Right cardiac atrium (tissue), 5 donors: Measurements from ENCODE around the gene GADD45A. TPM values are rescaled to one million over a fixed set of nuclear protein-coding genes. Genes with fewer than 3 reads are reported as not detected.

Source experiments
- ATAC-seq, 2 donors: fragments of 200-7000 bp; cut with Tn5 transposase; one replicate each; pipeline versions ENCODE4 v1.8.0 to v1.9.1; 2020; ENCODE audit warnings: moderate library complexity in 2 of 2, mild to moderate bottlenecking in 1 of 2
- DNase-seq, 3 donors: peaks; one replicate each; pipeline ENCODE4 v3.0.0-alpha.2; 2020
- H3K27ac ChIP-seq: one replicate; pipeline ENCODE4 v1.5.1; 2013; ENCODE audit warnings: mild to moderate bottlenecking, low read length, control low read depth, moderate library complexity
- H3K27me3 ChIP-seq: one replicate; pipeline ENCODE4 v1.6.1; 2013; ENCODE audit not compliant: control insufficient read depth, insufficient read depth
- H3K4me1 ChIP-seq: one replicate; pipeline ENCODE4 v1.6.1; 2013; ENCODE audit warnings: low read length; ENCODE audit not compliant: control insufficient read depth, insufficient read depth
- H3K4me3 ChIP-seq: one replicate; pipeline ENCODE4 v1.5.1; 2013; ENCODE audit warnings: low read length, control low read depth
- H3K9me3 ChIP-seq: one replicate; pipeline ENCODE4 v1.6.1; 2013; ENCODE audit warnings: low read length; ENCODE audit not compliant: control insufficient read depth
- WGBS: extraction: QIAGEN DNeasy Blood & Tissue Kit; methylation state at CpG from one replicate; pipeline ENCODE4 v1.1.7; 2013; 5-methylcytosine and 5-hydroxymethylcytosine counted together
- intact Hi-C, 4 donors: fragments of 100-400 bp; cut with DNase I; formaldehyde crosslinking; loops; one replicate each; pipeline versions ENCODE4 v1.11.0 to v1.14.0; 2022 to 2023
- polyA plus RNA-seq: library from polyadenylated mRNA; stranded (reverse); fragments of 200-250 nt; gene quantifications from one replicate; pipeline ENCODE4 v1.2.3, GENCODE V29; 2013
- total RNA-seq, 4 donors: library from RNA; stranded (reverse); fragmentation: NEBNext Ultra II Directional; extraction: Animal tissue kit (Norgen Biotek cat#: 25700); gene quantifications; one replicate each; pipeline ENCODE4 v1.2.1, GENCODE V29; 2021
- donor health status: healthy with polysubstance abuse.
- donor health status: DM: no; HTN: yes; CAD: no.
- donor health status: DM: no; HTN: no; CAD: no.
- donor health status: DM: no; HTN: yes; CAD: no; lungs with severe emphysema.
- donor health status: DM: yes; HTN: yes; CAD: no.

GADD45A gene
- total and polyA plus RNA-seq, 5 donors, result 10.5 to 24.6 (median 18.2) TPM

- H3K27ac ChIP-seq, result no peak overlapping the region
- no peak for DNase-seq
- H3K4me3 ChIP-seq, result no peak overlapping the region
- H3K27me3 ChIP-seq, result no peaks in the 10 kb centered on the region
- intact Hi-C loops, result no loop called here
- WGBS, result 42% methylated on average over 1 of the region's 1 CpG
- H3K9me3 ChIP-seq, result no peaks in the 10 kb centered on the region
- no peak for ATAC-seq
- no peaks in the 10 kb centered on the region for H3K4me1 ChIP-seq
These were observed 16.3 kb upstream of the GADD45A start for GRCh38 chr1:67668660-67669059.

- no peak for DNase-seq
- H3K27ac ChIP-seq, result no peak overlapping the region
- H3K4me1 ChIP-seq, result peaks cover 4% of the 10 kb centered on the region
- intact Hi-C loops, result no loop called here
- no peaks in the 10 kb centered on the region for H3K27me3 ChIP-seq
- no peak overlapping the region for H3K4me3 ChIP-seq
- H3K9me3 ChIP-seq, result no peaks in the 10 kb centered on the region
- 89% methylated on average over 1 of the region's 1 CpG for WGBS
- ATAC-seq, result no peak
These were observed 12.7 kb upstream of the GADD45A start for GRCh38 chr1:67672260-67672803.

GRCh38 chr1:67673468-67674201, 11.4 kb upstream of the GADD45A start:
- Histone ChIP-seq H3K27ac (no peak overlapping the region), H3K9me3 (no peaks in the 10 kb centered on the region), H3K4me1 (peaks cover 4% of the 10 kb centered on the region), H3K4me3 (no peak overlapping the region), H3K27me3 (no peaks in the 10 kb centered on the region)
- ATAC-seq (no peak), DNase-seq (no peak)
- 98% methylated on average over 1 of the region's 1 CpG for WGBS
- intact Hi-C loops, result no loop called here

- peak overlapping the region; percentile 23 for H3K27ac ChIP-seq
- 27% methylated on average over 4 of the region's 4 CpGs for WGBS
These were observed 10.6 kb upstream of the GADD45A start for GRCh38 chr1:67674260-67675011.

GRCh38 chr1:67675800-67676199, 9.2 kb upstream of the GADD45A start:
- Histone ChIP-seq H3K27me3 (no peaks in the 10 kb centered on the region), H3K4me1 (peaks cover 4% of the 10 kb centered on the region), H3K4me3 (no peak overlapping the region), H3K27ac (no peak overlapping the region), H3K9me3 (no peaks in the 10 kb centered on the region)
- intact Hi-C loops, result no loop called here
- ATAC-seq, result no peak
- 87% methylated on average over 2 of the region's 2 CpGs for WGBS
- DNase-seq, result no peak

More at GRCh38 chr1:67674260-67675011, 10.6 kb upstream of the GADD45A start:
- intact Hi-C loops, result no loop called here
- H3K9me3 ChIP-seq, result no peaks in the 10 kb centered on the region
- no peaks in the 10 kb centered on the region for H3K27me3 ChIP-seq
- peak; percentile 54 to 93 for ATAC-seq
- H3K4me3 ChIP-seq, result no peak overlapping the region
- peak; percentile 34 to 52 (median 34) for DNase-seq
- peaks cover 4% of the 10 kb centered on the region for H3K4me1 ChIP-seq

GRCh38 chr1:67676287-67676686, 8.7 kb upstream of the GADD45A start:
- WGBS, result 89% methylated on average over 2 of the region's 2 CpGs
- DNase-seq (no peak), ATAC-seq (no peak)
- intact Hi-C loops, result no loop called here
- no peaks in the 10 kb centered on the region for H3K27me3 ChIP-seq
- no peak overlapping the region for H3K4me3 ChIP-seq
- no peaks in the 10 kb centered on the region for H3K9me3 ChIP-seq
- no peak overlapping the region for H3K27ac ChIP-seq
- H3K4me1 ChIP-seq, result peaks cover 4% of the 10 kb centered on the region

GRCh38 chr1:67676946-67677345, 8.1 kb upstream of the GADD45A start:
- WGBS, result 76% methylated on average over 2 of the region's 2 CpGs
- DNase-seq (no peak), ATAC-seq (no peak)
- Histone ChIP-seq H3K9me3 (no peaks in the 10 kb centered on the region), H3K27me3 (no peaks in the 10 kb centered on the region), H3K27ac (no peak overlapping the region), H3K4me1 (peaks cover 4% of the 10 kb centered on the region), H3K4me3 (no peak overlapping the region)
- intact Hi-C loops, result no loop called here

- 97% methylated on average over 2 of the region's 2 CpGs for WGBS
- no peak for DNase-seq
- Histone ChIP-seq H3K4me3 (no peak overlapping the region), H3K27ac (no peak overlapping the region), H3K9me3 (no peaks in the 10 kb centered on the region), H3K4me1 (peaks cover 4% of the 10 kb centered on the region), H3K27me3 (no peaks in the 10 kb centered on the region)
- ATAC-seq, result no peak
- intact Hi-C loops, result no loop called here
These were observed 7.6 kb upstream of the GADD45A start for GRCh38 chr1:67677408-67677807.

- 62% methylated on average over 2 of the region's 2 CpGs for WGBS
- ATAC-seq (no peak), DNase-seq (no peak)
These were observed 7.1 kb upstream of the GADD45A start for GRCh38 chr1:67677930-67678329.

GRCh38 chr1:67679691-67680090, 5.3 kb upstream of the GADD45A start:
- no peaks in the 10 kb centered on the region for H3K9me3 ChIP-seq
- H3K4me3 ChIP-seq, result no peak overlapping the region
- no peak for ATAC-seq
- intact Hi-C loops, result loop anchor here in 3 of 4 donors (5.0 to 10.0 kb wide), 6 partner anchors 32 to 252 kb away; no protein-coding TSS in a partner anchor
- peaks cover 1% of the 10 kb centered on the region for H3K4me1 ChIP-seq
- no peak for DNase-seq
- H3K27me3 ChIP-seq, result no peaks in the 10 kb centered on the region
- no peak overlapping the region for H3K27ac ChIP-seq

More at GRCh38 chr1:67677930-67678329, 7.1 kb upstream of the GADD45A start:
- H3K9me3 ChIP-seq, result no peaks in the 10 kb centered on the region
- H3K4me1 ChIP-seq, result peaks cover 4% of the 10 kb centered on the region
- H3K4me3 ChIP-seq, result no peak overlapping the region
- intact Hi-C loops, result no loop called here
- H3K27me3 ChIP-seq, result no peaks in the 10 kb centered on the region
- H3K27ac ChIP-seq, result no peak overlapping the region

- 99% methylated on average over 2 of the region's 2 CpGs for WGBS
- intact Hi-C loops, result loop anchor here in 3 of 4 donors (5.0 to 10.0 kb wide), 6 partner anchors 33 to 253 kb away; no protein-coding TSS in a partner anchor
- Histone ChIP-seq H3K27me3 (no peaks in the 10 kb centered on the region), H3K4me1 (no peaks in the 10 kb centered on the region), H3K27ac (no peak overlapping the region), H3K4me3 (no peak overlapping the region), H3K9me3 (no peaks in the 10 kb centered on the region)
- ATAC-seq (no peak), DNase-seq (no peak)
These were observed 4.5 kb upstream of the GADD45A start for GRCh38 chr1:67680486-67680885.
